ENCODE data around the gene UBE2E1.
"Not testable (repeated sequence)": the region's sequence is repeated elsewhere in the genome, so short reads cannot be mapped to it uniquely, and the experiment has no call there.

The UBE2E1 gene

DNA sequence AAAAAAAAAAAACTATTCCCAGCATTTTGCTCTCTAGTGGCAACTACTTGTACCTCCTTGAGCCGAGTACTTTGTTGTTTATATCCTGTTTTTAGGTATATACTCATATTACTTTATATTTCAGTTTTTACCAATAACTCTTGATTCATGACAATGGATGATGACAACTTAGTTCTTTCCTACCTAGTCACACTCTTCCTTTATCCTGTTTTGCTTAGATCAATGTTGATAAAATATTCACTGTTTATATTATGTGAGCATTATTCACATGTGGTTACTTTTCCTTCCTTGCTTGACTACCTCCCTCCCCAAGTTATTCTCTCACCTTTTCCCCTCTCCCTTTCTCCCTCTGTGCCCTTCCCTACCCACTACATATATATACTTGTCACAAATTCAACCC, 57.3 kb downstream of the UBE2E1 start:
- no peak overlapping the region for H3K9ac ChIP-seq (ENCODE audit: low read length)
- peaks cover 25% of the 10 kb centered on the region for H3K4me1 ChIP-seq (ENCODE audit: control insufficient read depth, low read depth, low read length)
- no peak overlapping the region for H3K4me3 ChIP-seq (ENCODE audit: low read length)
- H3K27me3 ChIP-seq (ENCODE audit: control insufficient read depth, insufficient read depth, low read length) = no peaks in the 10 kb centered on the region
- no peaks in the 10 kb centered on the region for H3K9me3 ChIP-seq (ENCODE audit: control insufficient read depth, low read depth, low read length)
- H3K27ac ChIP-seq (ENCODE audit: low read length) = no peak overlapping the region
- no peaks in the 10 kb centered on the region for H3K36me3 ChIP-seq (ENCODE audit: control insufficient read depth, low read depth, low read length)

GRCh38 chr3:23864931-23865330, 59.2 kb downstream of the UBE2E1 start:
- H3K27me3 ChIP-seq (ENCODE audit: control insufficient read depth, insufficient read depth, low read length) = no peaks in the 10 kb centered on the region
- H3K36me3 ChIP-seq (ENCODE audit: control insufficient read depth, low read depth, low read length) = no peaks in the 10 kb centered on the region
- no peaks in the 10 kb centered on the region for H3K9me3 ChIP-seq (ENCODE audit: control insufficient read depth, low read depth, low read length)
- no peak overlapping the region for H3K9ac ChIP-seq (ENCODE audit: low read length)
- H3K27ac ChIP-seq (ENCODE audit: low read length) = no peak overlapping the region
- peaks cover 25% of the 10 kb centered on the region for H3K4me1 ChIP-seq (ENCODE audit: control insufficient read depth, low read depth, low read length)
- no peak overlapping the region for H3K4me3 ChIP-seq (ENCODE audit: low read length)

GRCh38 chr3:23865595-23866396, 60.0 kb downstream of the UBE2E1 start:
- no peak overlapping the region for H3K4me3 ChIP-seq (ENCODE audit: low read length)
- no peaks in the 10 kb centered on the region for H3K9me3 ChIP-seq (ENCODE audit: control insufficient read depth, low read depth, low read length)
- no peaks in the 10 kb centered on the region for H3K27me3 ChIP-seq (ENCODE audit: control insufficient read depth, insufficient read depth, low read length)
- H3K4me1 ChIP-seq (ENCODE audit: control insufficient read depth, low read depth, low read length) = peaks cover 25% of the 10 kb centered on the region
- H3K36me3 ChIP-seq (ENCODE audit: control insufficient read depth, low read depth, low read length) = no peaks in the 10 kb centered on the region
- no peak overlapping the region for H3K27ac ChIP-seq (ENCODE audit: low read length)
- H3K9ac ChIP-seq (ENCODE audit: low read length) = no peak overlapping the region

DNA sequence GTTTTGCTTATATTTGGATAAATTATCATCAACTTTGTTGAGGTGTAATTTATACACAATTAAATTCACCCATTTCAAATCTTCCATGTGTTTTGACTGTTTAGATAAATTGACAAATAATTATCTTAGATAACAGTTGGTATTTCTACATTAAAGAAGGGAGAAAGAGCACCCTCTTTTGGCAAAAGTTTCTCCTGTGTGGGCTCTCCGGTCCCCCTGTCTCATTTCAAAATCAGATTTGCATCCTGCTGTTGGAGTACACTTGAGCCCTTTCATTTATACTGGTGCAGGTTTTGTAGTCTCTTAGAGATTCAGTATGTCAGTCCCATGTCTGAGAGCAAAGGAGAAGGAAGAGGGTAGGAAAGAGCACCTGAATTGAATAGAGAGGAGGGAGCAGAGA, 61.6 kb downstream of the UBE2E1 start:
- H3K27ac ChIP-seq (ENCODE audit: low read length) = no peak overlapping the region
- H3K9ac ChIP-seq (ENCODE audit: low read length) = no peak overlapping the region
- peaks cover 25% of the 10 kb centered on the region for H3K4me1 ChIP-seq (ENCODE audit: control insufficient read depth, low read depth, low read length)
- no peaks in the 10 kb centered on the region for H3K27me3 ChIP-seq (ENCODE audit: control insufficient read depth, insufficient read depth, low read length)
- no peak overlapping the region for H3K4me3 ChIP-seq (ENCODE audit: low read length)
- no peaks in the 10 kb centered on the region for H3K9me3 ChIP-seq (ENCODE audit: control insufficient read depth, low read depth, low read length)
- H3K36me3 ChIP-seq (ENCODE audit: control insufficient read depth, low read depth, low read length) = no peaks in the 10 kb centered on the region

DNA sequence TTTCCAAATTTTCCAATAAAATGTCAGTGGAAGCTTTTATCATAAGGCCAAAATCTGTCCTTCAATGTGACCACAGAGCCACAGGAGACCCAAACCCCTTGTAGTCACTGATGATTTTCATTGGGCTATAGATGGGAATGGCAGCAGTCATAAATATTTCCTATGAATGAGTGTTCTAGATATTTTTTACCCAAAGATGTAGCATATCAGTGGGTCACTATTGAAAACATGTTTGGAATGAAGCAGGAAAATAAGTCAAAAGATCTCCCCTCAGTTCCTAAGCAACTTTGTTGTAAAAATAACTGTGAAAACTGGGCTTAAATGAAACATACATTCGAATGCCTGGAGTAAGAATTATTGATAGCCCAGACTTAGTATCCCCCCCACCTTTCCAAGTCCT, 62.1 kb downstream of the UBE2E1 start:
- Histone ChIP-seq H3K36me3 (ENCODE audit: control insufficient read depth, low read depth, low read length) (no peaks in the 10 kb centered on the region), H3K27ac (ENCODE audit: low read length) (no peak overlapping the region), H3K4me1 (ENCODE audit: control insufficient read depth, low read depth, low read length) (peaks cover 25% of the 10 kb centered on the region), H3K27me3 (ENCODE audit: control insufficient read depth, insufficient read depth, low read length) (no peaks in the 10 kb centered on the region), H3K9ac (ENCODE audit: low read length) (no peak overlapping the region), H3K9me3 (ENCODE audit: control insufficient read depth, low read depth, low read length) (no peaks in the 10 kb centered on the region), H3K4me3 (ENCODE audit: low read length) (no peak overlapping the region)

DNA sequence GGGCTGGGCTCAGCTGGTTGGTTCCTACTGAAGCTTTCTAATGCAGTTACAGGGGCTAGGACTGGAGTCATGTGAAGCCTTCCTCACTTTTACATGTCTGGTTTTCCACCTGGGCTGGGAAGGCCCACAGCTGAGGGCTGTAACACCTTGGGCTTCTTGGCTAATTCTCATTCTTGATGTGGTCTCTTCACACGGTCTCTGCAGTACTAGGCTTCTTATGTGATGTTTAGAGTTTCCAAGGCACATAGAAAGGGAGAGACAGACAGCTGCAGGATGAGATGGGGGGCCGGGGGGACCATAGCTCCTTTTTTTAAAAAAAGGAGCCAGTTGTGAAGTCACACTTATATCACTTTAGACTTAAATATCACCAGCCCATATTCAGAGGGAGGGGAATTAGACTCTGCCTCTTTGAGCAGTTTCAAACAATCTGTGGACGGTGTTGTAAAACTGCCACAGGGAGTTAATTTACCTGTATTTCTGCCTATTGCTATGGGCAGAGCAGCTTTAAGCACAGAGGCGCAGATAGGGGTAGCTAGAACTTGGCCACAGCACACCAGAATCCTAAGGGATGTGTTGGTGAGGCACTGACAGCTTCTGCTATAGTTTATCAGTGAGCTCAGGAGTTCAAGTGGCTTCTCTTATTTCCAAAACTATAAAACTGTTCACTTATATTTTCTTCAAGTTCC, 64.4 kb downstream of the UBE2E1 start:
- H3K9ac ChIP-seq (ENCODE audit: low read length) = no peak overlapping the region

GRCh38 chr3:23870663-23871043, 64.9 kb downstream of the UBE2E1 start:
- H3K9ac ChIP-seq (ENCODE audit: low read length); H3K27me3 ChIP-seq (ENCODE audit: control insufficient read depth, insufficient read depth, low read length); H3K9me3 ChIP-seq (ENCODE audit: control insufficient read depth, low read depth, low read length); H3K27ac ChIP-seq (ENCODE audit: low read length); H3K36me3 ChIP-seq (ENCODE audit: control insufficient read depth, low read depth, low read length); H3K4me3 ChIP-seq (ENCODE audit: low read length): not testable (repeated sequence)
- peaks cover 17% of the 10 kb centered on the region for H3K4me1 ChIP-seq (ENCODE audit: control insufficient read depth, low read depth, low read length)

More for the DNA sequence above, 64.4 kb downstream of the UBE2E1 start:
- H3K4me3 ChIP-seq (ENCODE audit: low read length) = no peak overlapping the region
- no peaks in the 10 kb centered on the region for H3K36me3 ChIP-seq (ENCODE audit: control insufficient read depth, low read depth, low read length)
- H3K9me3 ChIP-seq (ENCODE audit: control insufficient read depth, low read depth, low read length) = no peaks in the 10 kb centered on the region
- peaks cover 16% of the 10 kb centered on the region for H3K4me1 ChIP-seq (ENCODE audit: control insufficient read depth, low read depth, low read length)
- no peaks in the 10 kb centered on the region for H3K27me3 ChIP-seq (ENCODE audit: control insufficient read depth, insufficient read depth, low read length)
- no peak overlapping the region for H3K27ac ChIP-seq (ENCODE audit: low read length)

GRCh38 chr3:23871361-23871760, 65.6 kb downstream of the UBE2E1 start:
- H3K9me3 ChIP-seq (ENCODE audit: control insufficient read depth, low read depth, low read length); H3K9ac ChIP-seq (ENCODE audit: low read length); H3K27me3 ChIP-seq (ENCODE audit: control insufficient read depth, insufficient read depth, low read length); H3K36me3 ChIP-seq (ENCODE audit: control insufficient read depth, low read depth, low read length); H3K27ac ChIP-seq (ENCODE audit: low read length); H3K4me3 ChIP-seq (ENCODE audit: low read length): not testable (repeated sequence)
- H3K4me1 ChIP-seq (ENCODE audit: control insufficient read depth, low read depth, low read length) = peaks cover 10% of the 10 kb centered on the region

DNA sequence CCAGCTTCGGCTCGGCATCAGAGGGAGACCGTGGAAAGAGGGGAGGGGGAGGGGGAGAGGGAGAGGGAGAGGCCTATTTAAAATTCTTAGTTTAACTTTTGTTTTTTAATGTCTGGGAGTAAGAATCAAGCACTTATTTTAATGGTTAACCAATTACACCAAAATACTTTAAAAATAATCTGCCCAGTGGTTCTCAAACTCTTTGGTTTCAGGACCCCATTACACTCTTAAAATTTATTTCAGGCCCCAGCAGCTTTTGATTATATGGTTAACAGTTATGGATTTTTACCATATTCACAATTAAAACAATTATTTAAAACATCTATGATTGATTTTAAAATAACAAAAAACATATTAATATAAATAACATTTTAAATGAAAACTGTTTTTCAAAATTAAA, 66.6 kb downstream of the UBE2E1 start:
- Histone ChIP-seq H3K9me3 (ENCODE audit: control insufficient read depth, low read depth, low read length) (no peaks in the 10 kb centered on the region), H3K9ac (ENCODE audit: low read length) (no peak overlapping the region), H3K27ac (ENCODE audit: low read length) (no peak overlapping the region), H3K27me3 (ENCODE audit: control insufficient read depth, insufficient read depth, low read length) (no peaks in the 10 kb centered on the region), H3K4me1 (ENCODE audit: control insufficient read depth, low read depth, low read length) (peaks cover 6% of the 10 kb centered on the region), H3K4me3 (ENCODE audit: low read length) (no peak overlapping the region), H3K36me3 (ENCODE audit: control insufficient read depth, low read depth, low read length) (no peaks in the 10 kb centered on the region)

DNA sequence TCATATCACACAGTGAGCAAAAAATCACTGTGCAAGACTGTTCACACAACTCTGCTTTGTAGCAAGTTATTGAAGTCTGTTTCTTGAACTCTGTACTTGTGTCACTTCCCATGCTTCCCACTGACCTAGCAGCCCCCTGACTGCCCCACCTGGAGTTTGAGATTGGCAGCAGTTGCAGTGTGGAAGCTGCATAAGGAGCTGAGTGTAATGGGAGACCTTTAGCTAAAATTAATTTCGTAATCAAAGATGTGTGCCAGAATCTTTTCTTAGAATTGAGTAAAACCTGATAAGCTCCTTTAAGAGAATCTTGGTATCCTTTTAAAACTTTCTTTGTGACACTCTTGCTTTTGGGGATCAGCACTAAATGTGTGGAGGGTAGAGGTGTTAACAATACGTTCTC, 68.2 kb downstream of the UBE2E1 start:
- no peaks in the 10 kb centered on the region for H3K36me3 ChIP-seq (ENCODE audit: control insufficient read depth, low read depth, low read length)
- H3K9ac ChIP-seq (ENCODE audit: low read length) = no peak overlapping the region
- H3K9me3 ChIP-seq (ENCODE audit: control insufficient read depth, low read depth, low read length) = no peaks in the 10 kb centered on the region

GRCh38 chr3:23874359-23875112, 68.8 kb downstream of the UBE2E1 start:
- Histone ChIP-seq H3K4me3 (ENCODE audit: low read length) (no peak overlapping the region), H3K27me3 (ENCODE audit: control insufficient read depth, insufficient read depth, low read length) (no peaks in the 10 kb centered on the region), H3K4me1 (ENCODE audit: control insufficient read depth, low read depth, low read length) (peaks cover 6% of the 10 kb centered on the region), H3K27ac (ENCODE audit: low read length) (no peak overlapping the region), H3K9me3 (ENCODE audit: control insufficient read depth, low read depth, low read length) (no peaks in the 10 kb centered on the region), H3K9ac (ENCODE audit: low read length) (no peak overlapping the region), H3K36me3 (ENCODE audit: control insufficient read depth, low read depth, low read length) (no peaks in the 10 kb centered on the region)

More for the DNA sequence above, 68.2 kb downstream of the UBE2E1 start:
- H3K27ac ChIP-seq (ENCODE audit: low read length) = no peak overlapping the region
- H3K27me3 ChIP-seq (ENCODE audit: control insufficient read depth, insufficient read depth, low read length) = no peaks in the 10 kb centered on the region
- no peak overlapping the region for H3K4me3 ChIP-seq (ENCODE audit: low read length)
- H3K4me1 ChIP-seq (ENCODE audit: control insufficient read depth, low read depth, low read length) = peaks cover 6% of the 10 kb centered on the region
